ENCODE results near the gene DROSHA.

Gene DROSHA

DNA sequence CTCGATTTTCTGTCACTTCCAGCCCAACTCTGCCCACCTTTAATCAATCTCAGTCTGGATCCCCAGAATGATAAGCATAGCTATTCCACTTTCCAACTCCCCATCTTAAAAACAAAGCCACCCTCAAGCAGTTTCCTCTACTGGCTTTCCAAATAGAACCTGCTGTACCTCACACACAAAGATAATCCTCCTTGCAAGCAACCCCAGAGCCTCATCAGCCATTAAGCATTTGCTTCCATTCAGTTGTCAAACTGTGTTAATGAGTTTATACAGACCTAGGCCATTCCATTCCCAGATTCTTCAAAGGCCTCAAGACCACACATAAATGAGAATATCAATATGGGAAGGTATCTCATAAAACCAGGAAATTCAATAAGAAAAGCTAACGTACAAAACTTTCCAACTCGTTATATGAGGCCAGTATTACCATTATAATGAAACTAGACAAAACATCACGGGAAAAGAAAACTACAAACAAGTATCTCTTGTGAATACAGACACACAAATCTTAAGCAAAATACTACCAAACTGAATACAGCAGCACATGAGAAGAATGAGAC lies 86.8 kb downstream of the DROSHA start:
- no peak overlapping the region for H3K27ac ChIP-seq (ENCODE audit: low read length)
- DNase-seq = no peak
- peaks cover 58% of the 10 kb centered on the region for H3K36me3 ChIP-seq (ENCODE audit: insufficient read depth, low read length)

DNA sequence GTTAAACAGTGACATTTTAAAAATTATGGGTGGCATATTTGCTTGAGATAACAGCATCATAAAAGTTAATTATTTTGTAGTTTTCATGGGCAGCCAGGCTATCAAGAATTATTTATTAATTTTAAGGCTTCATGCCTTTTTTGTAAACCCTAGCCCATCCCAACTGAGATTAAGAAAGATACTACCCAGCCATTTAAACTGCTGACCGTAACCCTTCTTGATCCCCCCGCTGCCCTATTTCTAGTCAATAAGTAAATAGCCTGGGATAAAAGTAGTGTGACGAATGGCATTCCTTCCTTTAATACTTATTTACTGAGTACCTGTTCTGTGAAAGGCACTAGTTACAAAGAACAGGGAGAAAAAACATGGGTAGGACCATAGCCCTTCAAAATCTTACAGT lies 88.3 kb downstream of the DROSHA start:
- Histone ChIP-seq H3K9ac (ENCODE audit: low read depth, low read length) (no peak overlapping the region), H3K9me3 (ENCODE audit: insufficient read depth, low read length, severe bottlenecking) (no peaks in the 10 kb centered on the region), H3K4me2 (ENCODE audit: insufficient read depth, low read length) (no peak overlapping the region), H2AFZ (ENCODE audit: low read depth, low read length) (no peak overlapping the region), H3K4me1 (ENCODE audit: insufficient read depth, low read length) (no peaks in the 10 kb centered on the region), H4K20me1 (ENCODE audit: insufficient read depth, low read length) (no peaks in the 10 kb centered on the region), H3K4me3 (ENCODE audit: low read depth in 1 of 2, low read length in 2 of 2) (no peak overlapping the region), H3K36me3 (ENCODE audit: insufficient read depth, low read length) (peaks cover 57% of the 10 kb centered on the region), H3K79me2 (ENCODE audit: insufficient read depth, low read length) (no peaks in the 10 kb centered on the region), H3K27me3 (ENCODE audit: insufficient read depth, low read length, poor library complexity) (no peaks in the 10 kb centered on the region), H3K27ac (ENCODE audit: low read length) (no peak overlapping the region)
- DNase-seq (no peak), ATAC-seq (ENCODE audit: insufficient read depth, low read depth) (no peak)
- no peak for TF ChIP-seq CTCF (IDR thresholded peaks at IDR 0.05; ENCODE audit: borderline replicate concordance, extremely low read depth, low read length, poor library complexity, severe bottlenecking)

More for the DNA sequence above, 86.8 kb downstream of the DROSHA start:
- Histone ChIP-seq H3K27me3 (ENCODE audit: insufficient read depth, low read length, poor library complexity) (no peaks in the 10 kb centered on the region), H4K20me1 (ENCODE audit: insufficient read depth, low read length) (no peaks in the 10 kb centered on the region), H3K4me1 (ENCODE audit: insufficient read depth, low read length) (no peaks in the 10 kb centered on the region), H3K4me3 (ENCODE audit: low read depth in 1 of 2, low read length in 2 of 2) (no peak overlapping the region), H3K9ac (ENCODE audit: low read depth, low read length) (no peak overlapping the region), H3K79me2 (ENCODE audit: insufficient read depth, low read length) (no peaks in the 10 kb centered on the region), H3K4me2 (ENCODE audit: insufficient read depth, low read length) (no peak overlapping the region), H2AFZ (ENCODE audit: low read depth, low read length) (no peak overlapping the region), H3K9me3 (ENCODE audit: insufficient read depth, low read length, severe bottlenecking) (no peaks in the 10 kb centered on the region)
- ATAC-seq (ENCODE audit: insufficient read depth, low read depth) = no peak
- no peak for TF ChIP-seq CTCF (IDR thresholded peaks at IDR 0.05; ENCODE audit: borderline replicate concordance, extremely low read depth, low read length, poor library complexity, severe bottlenecking)

DNA sequence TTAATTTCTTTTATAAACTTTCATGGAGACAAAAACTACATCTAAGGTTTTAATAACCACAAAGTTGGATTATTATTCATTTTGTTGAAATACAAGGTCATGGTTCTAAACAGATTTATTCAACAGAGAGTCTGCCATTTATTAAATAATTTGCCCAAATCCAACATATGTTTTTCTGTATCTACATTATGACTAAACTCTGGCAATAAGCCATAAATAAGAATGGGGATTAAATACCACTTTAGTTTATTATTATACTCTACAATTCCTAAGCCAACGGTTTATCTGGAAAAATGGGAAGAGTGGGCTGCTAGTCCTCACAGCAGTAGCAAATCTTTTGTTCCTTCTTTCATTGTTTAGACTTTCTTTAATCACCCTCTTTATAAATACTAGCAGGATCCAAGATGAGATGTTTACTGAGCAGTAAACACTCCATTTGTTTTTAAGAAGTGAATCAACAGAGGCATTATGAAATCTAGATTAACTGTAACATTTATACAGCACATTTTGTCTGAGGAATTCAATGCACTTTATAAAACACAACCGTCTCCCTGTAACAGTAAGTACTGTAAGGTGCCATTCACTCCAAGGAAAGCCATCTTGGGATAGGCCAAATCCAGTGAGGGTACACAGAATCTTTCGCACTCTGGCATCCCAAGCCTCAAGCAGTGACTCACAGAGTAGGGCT lies 89.7 kb downstream of the DROSHA start:
- DNase-seq = no peak
- Histone ChIP-seq H3K9ac (ENCODE audit: low read depth, low read length) (no peak overlapping the region), H3K27ac (ENCODE audit: low read length) (no peak overlapping the region), H3K27me3 (ENCODE audit: insufficient read depth, low read length, poor library complexity) (no peaks in the 10 kb centered on the region), H3K4me2 (ENCODE audit: insufficient read depth, low read length) (no peak overlapping the region), H3K9me3 (ENCODE audit: insufficient read depth, low read length, severe bottlenecking) (no peaks in the 10 kb centered on the region), H3K4me3 (ENCODE audit: low read depth in 1 of 2, low read length in 2 of 2) (no peak overlapping the region), H4K20me1 (ENCODE audit: insufficient read depth, low read length) (no peaks in the 10 kb centered on the region), H2AFZ (ENCODE audit: low read depth, low read length) (no peak overlapping the region), H3K79me2 (ENCODE audit: insufficient read depth, low read length) (no peaks in the 10 kb centered on the region), H3K36me3 (ENCODE audit: insufficient read depth, low read length) (peaks cover 56% of the 10 kb centered on the region), H3K4me1 (ENCODE audit: insufficient read depth, low read length) (no peaks in the 10 kb centered on the region)
- ATAC-seq (ENCODE audit: insufficient read depth, low read depth) = no peak
- TF ChIP-seq CTCF (IDR thresholded peaks at IDR 0.05; ENCODE audit: borderline replicate concordance, extremely low read depth, low read length, poor library complexity, severe bottlenecking) (no peak), EZH2 (IDR thresholded peaks at IDR 0.05; ENCODE audit: borderline replicate concordance, low read depth, low read length, severe bottlenecking) (no peak)

Data from DND-41 (cell line).